Activated CD8-positive, alpha-beta memory T cell treated with anti-CD3 and anti-CD28 coated beads, Interleukin-2, amount 10 ng/mL, durations not matched to agents 7 days and 5 days (primary cell): Measurements from ENCODE around the gene C20orf141. TPM values are rescaled to one million over a fixed set of nuclear protein-coding genes. Genes with fewer than 3 reads are reported as not detected.
"Not testable (repeated sequence)": the region's sequence is repeated elsewhere in the genome, so short reads cannot be mapped to it uniquely, and the experiment has no call there.

Experiments used
- ATAC-seq: fragments of 150-1000 bp; cut with Tn5 transposase; one replicate; pipeline ENCODE4 v1.10.0; 2021; ENCODE audit warnings: moderate library complexity
- CTCF ChIA-PET: fragments of 350-600 bp; sonication (Branson Sonifier 250); formaldehyde crosslinking; loops from one replicate; lab custom pipeline; 2021; ENCODE audit warnings: antibody characterized with exemption; lab: Charles Lee
- DNase-seq: peaks from one replicate; pipeline ENCODE4 v3.0.0-alpha.2; 2020
- H3K27ac Mint-ChIP-seq: one replicate; pipeline ENCODE4 v1.8.0; 2021; ENCODE audit warnings: mild to moderate bottlenecking, mixed read lengths
- H3K27me3 Mint-ChIP-seq: one replicate; pipeline ENCODE4 v1.8.0; 2021; ENCODE audit warnings: mixed read lengths
- H3K36me3 Mint-ChIP-seq: one replicate; pipeline ENCODE4 v1.8.0; 2021; ENCODE audit warnings: mild to moderate bottlenecking, mixed read lengths
- H3K4me1 Mint-ChIP-seq: one replicate; pipeline ENCODE4 v1.8.0; 2021; ENCODE audit warnings: mixed read lengths
- H3K4me3 Mint-ChIP-seq: one replicate; pipeline ENCODE4 v1.8.0; 2021; ENCODE audit warnings: mild to moderate bottlenecking, moderate library complexity, mixed read lengths
- H3K9me3 Mint-ChIP-seq: one replicate; pipeline ENCODE4 v1.8.0; 2022; ENCODE audit warnings: low read depth, mixed read lengths
- total RNA-seq, 2 experiments: library from RNA; stranded (reverse); gene quantifications; one replicate each; pipeline ENCODE4 v1.2.3, GENCODE V29; 2021

C20orf141 gene
- total RNA-seq, 2 experiments from 2014 or later, result not detected

DNA sequence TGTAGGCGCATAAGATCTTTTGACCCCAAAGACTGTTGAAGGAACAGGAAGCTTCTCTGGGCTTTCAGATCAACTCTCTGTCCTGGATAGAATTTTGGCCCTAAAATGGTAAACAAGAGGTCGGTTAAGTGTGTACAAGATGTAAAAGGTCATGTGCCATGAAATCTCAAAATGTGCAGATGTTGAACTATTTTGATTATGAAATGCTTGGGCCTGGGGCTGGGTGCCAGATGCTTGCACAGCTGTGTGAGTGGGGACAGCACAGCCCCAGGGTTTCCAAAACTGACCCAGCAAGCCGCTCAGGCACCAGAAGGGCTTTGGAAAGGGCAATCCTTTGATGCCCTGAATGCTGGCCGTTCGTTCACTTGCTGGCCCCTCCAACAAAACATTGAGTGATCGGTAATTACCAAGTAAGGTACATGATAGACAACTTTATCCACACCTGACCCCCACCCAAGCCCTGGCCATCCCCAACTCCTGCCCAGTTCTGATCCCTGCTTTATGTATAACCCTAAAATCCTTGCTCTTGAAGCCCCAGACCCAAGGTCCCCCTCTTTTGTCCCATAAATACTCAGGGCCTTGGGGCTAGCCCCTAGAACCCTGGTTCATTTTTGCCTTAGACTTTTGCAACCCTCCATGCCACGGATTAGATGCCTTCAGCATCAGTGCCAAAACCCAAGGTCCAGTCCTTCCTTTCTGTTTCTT lies 3.3 kb downstream of the C20orf141 start:
- CTCF ChIA-PET, result interaction anchor here (2.1 kb wide), 1 partner anchor 34 kb away, joined by 8 read pairs; no protein-coding TSS in a partner anchor
- H3K36me3 Mint-ChIP-seq, result no peaks in the 10 kb centered on the region
- peaks cover 43% of the 10 kb centered on the region for H3K27me3 Mint-ChIP-seq
- H3K4me1 Mint-ChIP-seq, result peaks cover 17% of the 10 kb centered on the region
- no peak for ATAC-seq
- no peak overlapping the region for H3K4me3 Mint-ChIP-seq
- no peak overlapping the region for H3K27ac Mint-ChIP-seq
- DNase-seq, result peak; percentile 8
- no peaks in the 10 kb centered on the region for H3K9me3 Mint-ChIP-seq

DNA sequence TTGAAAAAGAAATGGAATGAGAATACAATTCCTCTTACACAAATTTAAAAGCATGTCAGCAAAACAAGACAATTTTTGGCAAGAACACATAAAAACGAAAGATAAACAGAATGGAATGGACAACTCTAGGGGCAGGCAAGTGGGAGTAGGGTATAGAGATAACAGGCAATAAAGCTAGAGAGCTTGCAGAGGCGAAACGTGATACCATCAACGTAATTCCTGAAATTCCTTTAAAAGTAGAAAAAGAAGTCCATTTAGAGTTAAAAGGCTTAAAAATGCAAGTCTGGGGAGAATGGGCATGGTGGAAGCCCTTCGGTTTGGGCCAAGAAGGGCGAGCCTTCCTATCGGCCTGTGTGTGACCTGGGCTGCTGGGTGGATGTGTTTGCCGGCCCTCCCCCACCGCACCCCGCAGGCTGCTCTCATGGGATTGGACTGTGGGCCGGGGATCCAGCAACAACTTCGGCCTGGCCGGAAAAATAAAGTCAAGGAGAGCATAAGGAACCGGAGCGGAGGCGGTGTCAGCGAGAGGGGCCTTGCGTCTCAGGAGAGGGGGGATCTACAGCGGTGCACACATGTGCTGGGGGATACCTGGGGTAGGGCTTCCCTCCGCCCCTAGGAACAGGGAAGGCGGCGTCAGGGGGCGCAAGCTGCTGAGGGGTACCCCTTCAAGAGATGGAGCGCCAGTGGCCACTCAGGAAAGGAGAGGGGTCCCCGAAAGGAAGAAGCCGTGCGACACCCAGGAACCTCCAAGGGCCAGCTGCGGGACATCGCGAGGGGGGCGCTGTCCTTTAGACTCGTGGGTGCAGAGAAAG lies 5.5 kb downstream of the C20orf141 start:
- CTCF ChIA-PET, result no interaction called here
- Mint-ChIP-seq H3K4me1 (peaks cover 14% of the 10 kb centered on the region), H3K27ac (no peak overlapping the region), H3K36me3 (no peaks in the 10 kb centered on the region), H3K4me3 (no peak overlapping the region), H3K27me3 (peaks cover 30% of the 10 kb centered on the region), H3K9me3 (no peaks in the 10 kb centered on the region)
- DNase-seq (peak; percentile 33), ATAC-seq (no peak)

DNA sequence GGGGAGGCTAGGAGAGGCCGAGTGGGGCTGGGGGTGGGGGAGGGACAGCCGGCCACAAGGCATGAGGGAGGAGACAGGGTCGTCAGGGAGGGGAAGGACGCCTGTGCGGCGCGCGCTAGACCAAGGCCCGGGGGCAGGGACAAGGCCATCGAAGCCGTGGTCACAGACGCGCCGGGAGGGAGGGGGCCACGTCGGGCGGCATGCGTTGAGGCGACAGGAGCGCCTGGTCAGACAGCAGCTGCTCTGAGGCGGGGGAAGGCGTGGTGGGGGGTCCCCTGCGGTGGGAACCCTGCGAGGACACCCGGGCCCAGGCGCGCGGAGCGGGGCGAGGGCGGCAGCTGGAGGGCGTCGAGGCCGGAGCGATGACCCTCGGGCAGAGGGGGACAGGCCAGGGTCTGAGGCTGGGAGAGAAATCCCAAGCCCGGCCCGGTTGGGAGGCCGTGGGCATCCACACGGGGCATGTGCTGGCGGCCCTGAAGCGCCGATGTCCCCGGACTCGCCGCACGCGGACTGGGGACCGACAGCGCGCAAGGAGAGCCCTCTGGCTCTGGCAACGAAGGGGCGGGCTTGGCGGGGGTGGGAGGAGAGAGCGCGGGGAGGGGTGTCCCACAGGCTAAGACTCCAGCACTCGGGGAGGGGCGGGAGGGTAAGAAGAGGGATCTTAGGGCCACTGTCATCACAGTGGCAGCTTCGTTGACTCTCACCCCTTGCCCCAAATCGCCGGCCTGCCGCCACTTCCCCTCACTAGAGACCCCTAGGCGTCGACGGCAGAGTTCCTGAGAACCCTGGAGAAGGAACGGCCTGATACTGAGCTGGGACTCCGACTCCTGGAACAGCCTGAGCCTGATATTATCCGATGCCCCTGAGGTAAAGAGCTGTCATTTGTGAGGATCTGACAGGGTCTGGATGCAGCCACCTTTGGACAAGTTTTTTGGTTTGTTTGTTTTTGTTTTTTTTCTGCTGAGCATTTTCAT lies 6.4 kb downstream of the C20orf141 start:
- Mint-ChIP-seq H3K27ac (no peak overlapping the region), H3K9me3 (no peaks in the 10 kb centered on the region), H3K4me1 (peaks cover 20% of the 10 kb centered on the region), H3K36me3 (no peaks in the 10 kb centered on the region), H3K27me3 (peaks cover 36% of the 10 kb centered on the region), H3K4me3 (no peak overlapping the region)
- ATAC-seq (peak; percentile 12), DNase-seq (peak; percentile 38)
- CTCF ChIA-PET, result interaction anchor here (1.0 to 1.2 kb wide), 3 partner anchors 10 to 232 kb away, joined by 3 to 4 read pairs (median 3); no protein-coding TSS in a partner anchor

- H3K4me3 Mint-ChIP-seq, result no peak overlapping the region
- peaks cover 45% of the 10 kb centered on the region for H3K27me3 Mint-ChIP-seq
- ATAC-seq, result peak; percentile 84
- H3K9me3 Mint-ChIP-seq, result no peaks in the 10 kb centered on the region
- peaks cover 26% of the 10 kb centered on the region for H3K4me1 Mint-ChIP-seq
- H3K27ac Mint-ChIP-seq, result peak overlapping the region; percentile 18
- CTCF ChIA-PET, result interaction anchor here (1.0 to 1.2 kb wide), 3 partner anchors 9 to 232 kb away, joined by 3 to 4 read pairs (median 3); no protein-coding TSS in a partner anchor
- no peaks in the 10 kb centered on the region for H3K36me3 Mint-ChIP-seq
- peak; percentile 76 for DNase-seq
These were observed 7.3 kb downstream of the C20orf141 start for GRCh38 chr20:2822073-2822472.

DNA sequence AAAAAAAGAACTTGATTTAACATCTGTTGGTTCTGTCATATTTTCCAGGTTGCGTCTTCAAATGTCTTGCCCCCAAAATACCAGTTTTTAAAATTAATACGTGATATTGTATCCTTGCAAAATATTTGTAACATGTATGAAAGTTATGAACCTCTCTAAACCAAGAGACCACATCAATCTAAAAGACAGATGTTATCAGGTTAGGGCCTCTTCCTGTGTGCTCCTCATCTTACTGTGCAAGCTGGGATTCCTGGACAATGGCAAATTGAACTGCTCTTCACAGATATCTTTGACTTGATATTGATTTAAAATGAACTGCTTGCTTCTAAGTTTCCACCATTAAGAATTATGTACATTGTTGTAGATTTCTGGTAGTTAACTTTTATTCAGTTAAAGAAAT lies 11.0 kb downstream of the C20orf141 start:
- CTCF ChIA-PET, result no interaction called here
- Mint-ChIP-seq H3K9me3 (no peaks in the 10 kb centered on the region), H3K27ac (no peak overlapping the region), H3K4me1 (peaks cover 24% of the 10 kb centered on the region), H3K27me3 (peaks cover 52% of the 10 kb centered on the region), H3K4me3 (no peak overlapping the region), H3K36me3 (no peaks in the 10 kb centered on the region)
- peak; percentile 27 for DNase-seq
- no peak for ATAC-seq

DNA sequence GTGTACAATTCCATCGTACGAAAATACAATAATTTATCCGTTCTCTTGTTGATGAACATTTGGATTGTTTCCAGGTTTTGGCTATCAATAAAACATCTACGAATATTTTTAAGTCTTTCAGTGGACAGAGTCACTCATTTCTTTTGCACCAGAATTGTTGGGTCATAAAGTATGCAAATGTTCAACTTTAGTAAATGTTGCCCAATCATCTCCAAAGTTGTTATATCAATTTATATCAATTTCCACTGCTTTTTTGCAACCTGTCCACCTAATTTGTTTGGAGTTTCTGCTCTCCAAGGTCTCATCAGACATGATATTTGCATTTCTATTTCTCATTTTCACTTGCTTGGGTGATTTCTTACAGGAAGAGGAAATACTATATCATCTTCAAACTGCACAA lies 11.9 kb downstream of the C20orf141 start:
- Mint-ChIP-seq H3K36me3 (no peaks in the 10 kb centered on the region), H3K27me3 (peaks cover 47% of the 10 kb centered on the region), H3K4me1 (peaks cover 23% of the 10 kb centered on the region), H3K4me3 (no peak overlapping the region), H3K9me3 (no peaks in the 10 kb centered on the region), H3K27ac (no peak overlapping the region)
- no peak for ATAC-seq
- no peak for DNase-seq
- CTCF ChIA-PET, result interaction anchor here (0.9 kb wide), 1 partner anchor 14 kb away, joined by 4 read pairs; the partner anchor contains the start of genes PCED1A and VPS16

- Mint-ChIP-seq H3K36me3 (peaks cover 2% of the 10 kb centered on the region), H3K27me3 (peaks cover 43% of the 10 kb centered on the region), H3K27ac (no peak overlapping the region), H3K9me3 (no peaks in the 10 kb centered on the region), H3K4me1 (peaks cover 20% of the 10 kb centered on the region), H3K4me3 (no peak overlapping the region)
- ATAC-seq (no peak), DNase-seq (peak; percentile 22)
- CTCF ChIA-PET, result no interaction called here
These were observed 14.6 kb downstream of the C20orf141 start for GRCh38 chr20:2829376-2829775.

GRCh38 chr20:2831206-2831605 lies 16.4 kb downstream of the C20orf141 start:
- peaks cover 36% of the 10 kb centered on the region for H3K27me3 Mint-ChIP-seq
- H3K36me3 Mint-ChIP-seq, H3K4me3 Mint-ChIP-seq, H3K9me3 Mint-ChIP-seq, DNase-seq, ATAC-seq, H3K27ac Mint-ChIP-seq: not testable (repeated sequence)
- peaks cover 13% of the 10 kb centered on the region for H3K4me1 Mint-ChIP-seq
- CTCF ChIA-PET, result interaction anchor here (0.7 to 1.3 kb wide), 2 partner anchors 9 to 30 kb away, joined by 3 to 4 read pairs; no protein-coding TSS in a partner anchor

GRCh38 chr20:2833761-2834160 lies 19.0 kb downstream of the C20orf141 start:
- no peaks in the 10 kb centered on the region for H3K9me3 Mint-ChIP-seq
- CTCF ChIA-PET, result interaction anchor here (1.3 kb wide), 2 partner anchors 15 to 18 kb away, joined by 3 to 5 read pairs; no protein-coding TSS in a partner anchor
- peaks cover 2% of the 10 kb centered on the region for H3K36me3 Mint-ChIP-seq
- peaks cover 6% of the 10 kb centered on the region for H3K4me1 Mint-ChIP-seq
- no peak for DNase-seq
- H3K27me3 Mint-ChIP-seq, result peaks cover 11% of the 10 kb centered on the region
- no peak overlapping the region for H3K4me3 Mint-ChIP-seq
- ATAC-seq, result no peak
- H3K27ac Mint-ChIP-seq, result no peak overlapping the region

GRCh38 chr20:2834401-2835110 lies 19.8 kb downstream of the C20orf141 start:
- CTCF ChIA-PET, result interaction anchor here (1.3 kb wide), 1 partner anchor 17 kb away, joined by 5 read pairs; no protein-coding TSS in a partner anchor
- ATAC-seq, result no peak
- Mint-ChIP-seq H3K4me1 (peaks cover 11% of the 10 kb centered on the region), H3K27ac (no peak overlapping the region), H3K9me3 (no peaks in the 10 kb centered on the region), H3K27me3 (peaks cover 5% of the 10 kb centered on the region), H3K36me3 (peaks cover 4% of the 10 kb centered on the region), H3K4me3 (no peak overlapping the region)
- DNase-seq, result no peak

DNA sequence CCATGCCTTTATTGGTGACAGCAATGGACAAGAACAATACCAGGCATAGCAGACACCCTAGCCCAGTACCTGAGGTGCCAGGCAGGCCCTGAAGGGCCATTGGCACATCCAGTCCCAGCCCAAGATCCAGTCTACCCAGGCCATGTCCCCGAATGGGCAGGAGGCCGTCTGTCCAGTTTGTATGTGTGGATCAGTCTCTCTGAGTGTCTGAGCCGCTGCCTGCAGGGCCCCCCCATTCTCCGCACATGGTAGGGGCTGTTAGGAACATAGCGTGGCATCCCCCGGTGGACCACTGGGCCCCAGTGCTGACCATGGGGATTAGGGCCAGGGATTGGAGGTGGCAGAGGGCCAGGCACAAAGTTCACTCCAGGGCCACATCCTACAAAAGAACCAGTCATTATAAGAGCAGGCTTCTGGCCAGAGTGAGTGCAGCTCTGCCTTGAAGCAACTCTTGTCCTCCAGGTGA lies 20.6 kb downstream of the C20orf141 start:
- Mint-ChIP-seq H3K4me3 (no peak overlapping the region), H3K4me1 (peaks cover 13% of the 10 kb centered on the region), H3K9me3 (no peaks in the 10 kb centered on the region), H3K27ac (no peak overlapping the region), H3K36me3 (peaks cover 4% of the 10 kb centered on the region), H3K27me3 (peaks cover 2% of the 10 kb centered on the region)
- peak; percentile 31 for DNase-seq
- no peak for ATAC-seq
- CTCF ChIA-PET, result no interaction called here

- Mint-ChIP-seq H3K4me1 (peaks cover 13% of the 10 kb centered on the region), H3K27ac (no peak overlapping the region), H3K36me3 (peaks cover 4% of the 10 kb centered on the region), H3K27me3 (peaks cover 2% of the 10 kb centered on the region), H3K9me3 (no peaks in the 10 kb centered on the region), H3K4me3 (no peak overlapping the region)
- no peak for DNase-seq
- ATAC-seq, result no peak
- CTCF ChIA-PET, result no interaction called here
These were observed 21.2 kb downstream of the C20orf141 start for GRCh38 chr20:2836035-2836434.
